ENCODE results near the gene SUCLG2.

Gene SUCLG2

GRCh38 chr3:67460841-67461510 lies 193.4 kb downstream of the SUCLG2 start:
- H3K4me1 ChIP-seq (ENCODE audit: control insufficient read depth, insufficient read depth, low read length), result no peaks in the 10 kb centered on the region
- no peak overlapping the region for H3K27ac ChIP-seq (ENCODE audit: low read length)
- no peaks in the 10 kb centered on the region for H3K27me3 ChIP-seq (ENCODE audit: control insufficient read depth in 1 of 2, insufficient read depth in 2 of 2, low read length in 2 of 2)
- H3K9ac ChIP-seq (ENCODE audit: low read length in 2 of 2), result no peak overlapping the region
- no peaks in the 10 kb centered on the region for H3K36me3 ChIP-seq (ENCODE audit: control insufficient read depth in 2 of 2, insufficient read depth in 2 of 2, low read length in 2 of 2)
- no peaks in the 10 kb centered on the region for H3K9me3 ChIP-seq (ENCODE audit: control insufficient read depth in 2 of 2, low read length in 2 of 2)
- H3K4me3 ChIP-seq (ENCODE audit: low read length in 2 of 2), result no peak overlapping the region

- no peaks in the 10 kb centered on the region for H3K27me3 ChIP-seq (ENCODE audit: control insufficient read depth in 1 of 2, insufficient read depth in 2 of 2, low read length in 2 of 2)
Observed at GRCh38 chr3:67459796-67460195, 194.6 kb downstream of the SUCLG2 start.

GRCh38 chr3:67458896-67459530 lies 195.4 kb downstream of the SUCLG2 start:
- Histone ChIP-seq H3K36me3 (ENCODE audit: control insufficient read depth in 2 of 2, insufficient read depth in 2 of 2, low read length in 2 of 2) (no peaks in the 10 kb centered on the region), H3K27ac (ENCODE audit: low read length) (no peak overlapping the region), H3K4me1 (ENCODE audit: control insufficient read depth, insufficient read depth, low read length) (no peaks in the 10 kb centered on the region), H3K27me3 (ENCODE audit: control insufficient read depth in 1 of 2, insufficient read depth in 2 of 2, low read length in 2 of 2) (no peaks in the 10 kb centered on the region), H3K9ac (ENCODE audit: low read length in 2 of 2) (no peak overlapping the region), H3K4me3 (ENCODE audit: low read length in 2 of 2) (no peak overlapping the region), H3K9me3 (ENCODE audit: control insufficient read depth in 2 of 2, low read length in 2 of 2) (no peaks in the 10 kb centered on the region)

More at GRCh38 chr3:67459796-67460195, 194.6 kb downstream of the SUCLG2 start:
- Histone ChIP-seq H3K9me3 (ENCODE audit: control insufficient read depth in 2 of 2, low read length in 2 of 2) (no peaks in the 10 kb centered on the region), H3K4me1 (ENCODE audit: control insufficient read depth, insufficient read depth, low read length) (no peaks in the 10 kb centered on the region), H3K36me3 (ENCODE audit: control insufficient read depth in 2 of 2, insufficient read depth in 2 of 2, low read length in 2 of 2) (no peaks in the 10 kb centered on the region), H3K4me3 (ENCODE audit: low read length in 2 of 2) (no peak overlapping the region), H3K27ac (ENCODE audit: low read length) (no peak overlapping the region), H3K9ac (ENCODE audit: low read length in 2 of 2) (no peak overlapping the region)

GRCh38 chr3:67458408-67458807 lies 196.0 kb downstream of the SUCLG2 start:
- Histone ChIP-seq H3K4me3 (ENCODE audit: low read length in 2 of 2) (no peak overlapping the region), H3K9me3 (ENCODE audit: control insufficient read depth in 2 of 2, low read length in 2 of 2) (no peaks in the 10 kb centered on the region), H3K36me3 (ENCODE audit: control insufficient read depth in 2 of 2, insufficient read depth in 2 of 2, low read length in 2 of 2) (no peaks in the 10 kb centered on the region), H3K27me3 (ENCODE audit: control insufficient read depth in 1 of 2, insufficient read depth in 2 of 2, low read length in 2 of 2) (no peaks in the 10 kb centered on the region), H3K27ac (ENCODE audit: low read length) (no peak overlapping the region), H3K4me1 (ENCODE audit: control insufficient read depth, insufficient read depth, low read length) (no peaks in the 10 kb centered on the region), H3K9ac (ENCODE audit: low read length in 2 of 2) (no peak overlapping the region)

GRCh38 chr3:67453628-67454027 lies 200.8 kb downstream of the SUCLG2 start:
- H3K4me3 ChIP-seq (ENCODE audit: low read length in 2 of 2), result no peak overlapping the region
- no peak overlapping the region for H3K9ac ChIP-seq (ENCODE audit: low read length in 2 of 2)
- H3K9me3 ChIP-seq (ENCODE audit: control insufficient read depth in 2 of 2, low read length in 2 of 2), result no peaks in the 10 kb centered on the region
- H3K27me3 ChIP-seq (ENCODE audit: control insufficient read depth in 1 of 2, insufficient read depth in 2 of 2, low read length in 2 of 2), result no peaks in the 10 kb centered on the region
- H3K27ac ChIP-seq (ENCODE audit: low read length), result no peak overlapping the region
- no peaks in the 10 kb centered on the region for H3K36me3 ChIP-seq (ENCODE audit: control insufficient read depth in 2 of 2, insufficient read depth in 2 of 2, low read length in 2 of 2)
- H3K4me1 ChIP-seq (ENCODE audit: control insufficient read depth, insufficient read depth, low read length), result no peaks in the 10 kb centered on the region

GRCh38 chr3:67450153-67450552 lies 204.3 kb downstream of the SUCLG2 start:
- Histone ChIP-seq H3K4me1 (ENCODE audit: control insufficient read depth, insufficient read depth, low read length) (no peaks in the 10 kb centered on the region), H3K9me3 (ENCODE audit: control insufficient read depth in 2 of 2, low read length in 2 of 2) (no peaks in the 10 kb centered on the region), H3K27me3 (ENCODE audit: control insufficient read depth in 1 of 2, insufficient read depth in 2 of 2, low read length in 2 of 2) (no peaks in the 10 kb centered on the region), H3K36me3 (ENCODE audit: control insufficient read depth in 2 of 2, insufficient read depth in 2 of 2, low read length in 2 of 2) (no peaks in the 10 kb centered on the region), H3K9ac (ENCODE audit: low read length in 2 of 2) (no peak overlapping the region), H3K4me3 (ENCODE audit: low read length in 2 of 2) (no peak overlapping the region), H3K27ac (ENCODE audit: low read length) (no peak overlapping the region)

- Histone ChIP-seq H3K9ac (ENCODE audit: low read length in 2 of 2) (no peak overlapping the region), H3K36me3 (ENCODE audit: control insufficient read depth in 2 of 2, insufficient read depth in 2 of 2, low read length in 2 of 2) (no peaks in the 10 kb centered on the region), H3K4me1 (ENCODE audit: control insufficient read depth, insufficient read depth, low read length) (no peaks in the 10 kb centered on the region), H3K27ac (ENCODE audit: low read length) (no peak overlapping the region), H3K4me3 (ENCODE audit: low read length in 2 of 2) (no peak overlapping the region), H3K27me3 (ENCODE audit: control insufficient read depth in 1 of 2, insufficient read depth in 2 of 2, low read length in 2 of 2) (no peaks in the 10 kb centered on the region), H3K9me3 (ENCODE audit: control insufficient read depth in 2 of 2, low read length in 2 of 2) (no peaks in the 10 kb centered on the region)
Observed at GRCh38 chr3:67447393-67447792, 207.0 kb downstream of the SUCLG2 start.

- Histone ChIP-seq H3K4me1 (ENCODE audit: control insufficient read depth, insufficient read depth, low read length) (no peaks in the 10 kb centered on the region), H3K9me3 (ENCODE audit: control insufficient read depth in 2 of 2, low read length in 2 of 2) (no peaks in the 10 kb centered on the region), H3K9ac (ENCODE audit: low read length in 2 of 2) (no peak overlapping the region), H3K27me3 (ENCODE audit: control insufficient read depth in 1 of 2, insufficient read depth in 2 of 2, low read length in 2 of 2) (no peaks in the 10 kb centered on the region), H3K36me3 (ENCODE audit: control insufficient read depth in 2 of 2, insufficient read depth in 2 of 2, low read length in 2 of 2) (no peaks in the 10 kb centered on the region), H3K27ac (ENCODE audit: low read length) (no peak overlapping the region), H3K4me3 (ENCODE audit: low read length in 2 of 2) (no peak overlapping the region)
Observed at GRCh38 chr3:67437789-67438188, 216.6 kb downstream of the SUCLG2 start.

GRCh38 chr3:67437090-67437489 lies 217.3 kb downstream of the SUCLG2 start:
- Histone ChIP-seq H3K27me3 (ENCODE audit: control insufficient read depth in 1 of 2, insufficient read depth in 2 of 2, low read length in 2 of 2) (no peaks in the 10 kb centered on the region), H3K36me3 (ENCODE audit: control insufficient read depth in 2 of 2, insufficient read depth in 2 of 2, low read length in 2 of 2) (no peaks in the 10 kb centered on the region), H3K27ac (ENCODE audit: low read length) (no peak overlapping the region), H3K4me1 (ENCODE audit: control insufficient read depth, insufficient read depth, low read length) (no peaks in the 10 kb centered on the region), H3K4me3 (ENCODE audit: low read length in 2 of 2) (no peak overlapping the region), H3K9ac (ENCODE audit: low read length in 2 of 2) (no peak overlapping the region), H3K9me3 (ENCODE audit: control insufficient read depth in 2 of 2, low read length in 2 of 2) (no peaks in the 10 kb centered on the region)

- Histone ChIP-seq H3K4me3 (ENCODE audit: low read length in 2 of 2) (no peak overlapping the region), H3K27me3 (ENCODE audit: control insufficient read depth in 1 of 2, insufficient read depth in 2 of 2, low read length in 2 of 2) (no peaks in the 10 kb centered on the region), H3K27ac (ENCODE audit: low read length) (no peak overlapping the region), H3K4me1 (ENCODE audit: control insufficient read depth, insufficient read depth, low read length) (no peaks in the 10 kb centered on the region), H3K36me3 (ENCODE audit: control insufficient read depth in 2 of 2, insufficient read depth in 2 of 2, low read length in 2 of 2) (no peaks in the 10 kb centered on the region), H3K9me3 (ENCODE audit: control insufficient read depth in 2 of 2, low read length in 2 of 2) (no peaks in the 10 kb centered on the region), H3K9ac (ENCODE audit: low read length in 2 of 2) (no peak overlapping the region)
Observed at GRCh38 chr3:67433109-67433508, 221.3 kb downstream of the SUCLG2 start.

- Histone ChIP-seq H3K27ac (ENCODE audit: low read length) (no peak overlapping the region), H3K27me3 (ENCODE audit: control insufficient read depth in 1 of 2, insufficient read depth in 2 of 2, low read length in 2 of 2) (no peaks in the 10 kb centered on the region), H3K36me3 (ENCODE audit: control insufficient read depth in 2 of 2, insufficient read depth in 2 of 2, low read length in 2 of 2) (no peaks in the 10 kb centered on the region), H3K4me1 (ENCODE audit: control insufficient read depth, insufficient read depth, low read length) (no peaks in the 10 kb centered on the region), H3K4me3 (ENCODE audit: low read length in 2 of 2) (no peak overlapping the region), H3K9ac (ENCODE audit: low read length in 2 of 2) (no peak overlapping the region), H3K9me3 (ENCODE audit: control insufficient read depth in 2 of 2, low read length in 2 of 2) (no peaks in the 10 kb centered on the region)
Observed at GRCh38 chr3:67431887-67432286, 222.5 kb downstream of the SUCLG2 start.
